Activated CD8-positive, alpha-beta T cell treated with anti-CD3 and anti-CD28 coated beads, Interleukin-2, amount 10 ng/mL, durations not matched to agents 7 days and 5 days (primary cell): Measurements from ENCODE around the gene FOXL3. TPM values are rescaled to one million over a fixed set of nuclear protein-coding genes. Genes with fewer than 3 reads are reported as not detected.

Source experiments
- ATAC-seq: fragments of 150-1000 bp; cut with Tn5 transposase; one replicate; pipeline ENCODE4 v1.10.0; 2021; ENCODE audit warnings: moderate library complexity
- CTCF ChIA-PET: fragments of 350-600 bp; sonication (Branson Sonifier 250); formaldehyde crosslinking; loops from one replicate; lab custom pipeline; 2021; ENCODE audit warnings: antibody characterized with exemption; lab: Charles Lee
- POLR2A ChIA-PET: fragments of 350-600 bp; sonication (Branson Sonifier 250); formaldehyde crosslinking; loops from one replicate; lab custom pipeline; 2021; ENCODE audit warnings: antibody characterized with exemption; lab: Charles Lee
- DNase-seq: peaks from one replicate; pipeline ENCODE4 v3.0.0-alpha.2; 2020
- H3K27ac Mint-ChIP-seq: one replicate; pipeline ENCODE4 v1.8.0; 2021; ENCODE audit warnings: mild to moderate bottlenecking, mixed read lengths
- H3K27me3 Mint-ChIP-seq: one replicate; pipeline ENCODE4 v1.8.0; 2021; ENCODE audit warnings: low read depth, mixed read lengths
- H3K36me3 Mint-ChIP-seq: one replicate; pipeline ENCODE4 v1.8.0; 2021; ENCODE audit warnings: low read depth, mixed read lengths
- H3K4me1 Mint-ChIP-seq: one replicate; pipeline ENCODE4 v1.8.0; 2021; ENCODE audit warnings: low read depth, mixed read lengths
- H3K4me3 Mint-ChIP-seq: one replicate; pipeline ENCODE4 v1.8.0; 2021; ENCODE audit warnings: mild to moderate bottlenecking, mixed read lengths
- H3K9me3 Mint-ChIP-seq: one replicate; pipeline ENCODE4 v1.8.0; 2022; ENCODE audit warnings: mixed read lengths; ENCODE audit not compliant: insufficient read depth
- total RNA-seq, 2 experiments: library from RNA; stranded (reverse); gene quantifications; one replicate each; pipeline ENCODE4 v1.2.3, GENCODE V29; 2021

FOXL3 gene
- total RNA-seq, 2 experiments from 2014 or later, result not detected

GRCh38 chr7:326809-327232, 36.9 kb downstream of the FOXL3 start:
- DNase-seq (no peak), ATAC-seq (no peak)
- H3K27me3 Mint-ChIP-seq, result no peaks in the 10 kb centered on the region
- H3K9me3 Mint-ChIP-seq, result no peaks in the 10 kb centered on the region
- H3K4me3 Mint-ChIP-seq, result no peak overlapping the region
- no peak overlapping the region for H3K27ac Mint-ChIP-seq
- no peaks in the 10 kb centered on the region for H3K36me3 Mint-ChIP-seq
- no peaks in the 10 kb centered on the region for H3K4me1 Mint-ChIP-seq
- CTCF ChIA-PET, result no interaction called here
- POLR2A ChIA-PET, result no interaction called here

GRCh38 chr7:327233-327931, 37.4 kb downstream of the FOXL3 start:
- Mint-ChIP-seq H3K27ac (no peak overlapping the region), H3K36me3 (no peaks in the 10 kb centered on the region), H3K9me3 (no peaks in the 10 kb centered on the region), H3K4me1 (no peaks in the 10 kb centered on the region), H3K27me3 (no peaks in the 10 kb centered on the region), H3K4me3 (no peak overlapping the region)
- ChIA-PET POLR2A (no interaction called here), CTCF (no interaction called here)
- ATAC-seq (no peak), DNase-seq (no peak)

- CTCF ChIA-PET, result no interaction called here
- Mint-ChIP-seq H3K9me3 (no peaks in the 10 kb centered on the region), H3K4me3 (no peak overlapping the region), H3K27me3 (no peaks in the 10 kb centered on the region), H3K36me3 (no peaks in the 10 kb centered on the region), H3K27ac (no peak overlapping the region), H3K4me1 (no peaks in the 10 kb centered on the region)
- no peak for DNase-seq
- no peak for ATAC-seq
- POLR2A ChIA-PET, result no interaction called here
Observed at GRCh38 chr7:327991-328702, 38.2 kb downstream of the FOXL3 start.

- CTCF ChIA-PET, result interaction anchor here (0.8 kb wide), 1 partner anchor 8 kb away, joined by 3 read pairs; no protein-coding TSS in a partner anchor
- Mint-ChIP-seq H3K27me3 (no peaks in the 10 kb centered on the region), H3K36me3 (no peaks in the 10 kb centered on the region), H3K9me3 (no peaks in the 10 kb centered on the region), H3K4me3 (no peak overlapping the region), H3K4me1 (peaks cover 1% of the 10 kb centered on the region), H3K27ac (no peak overlapping the region)
- ATAC-seq (no peak), DNase-seq (no peak)
- POLR2A ChIA-PET, result no interaction called here
Observed at GRCh38 chr7:329691-330281, 39.8 kb downstream of the FOXL3 start.

- H3K4me1 Mint-ChIP-seq, result peaks cover 1% of the 10 kb centered on the region
- DNase-seq (no peak), ATAC-seq (no peak)
- no peak overlapping the region for H3K27ac Mint-ChIP-seq
- CTCF ChIA-PET, result interaction anchor here (0.8 kb wide), 1 partner anchor 9 kb away, joined by 3 read pairs; no protein-coding TSS in a partner anchor
- H3K9me3 Mint-ChIP-seq, result no peaks in the 10 kb centered on the region
- no peaks in the 10 kb centered on the region for H3K36me3 Mint-ChIP-seq
- POLR2A ChIA-PET, result interaction anchor here (0.6 kb wide), 1 partner anchor 253 kb away, joined by 3 read pairs; no protein-coding TSS in a partner anchor
- H3K27me3 Mint-ChIP-seq, result no peaks in the 10 kb centered on the region
- no peak overlapping the region for H3K4me3 Mint-ChIP-seq
Observed at GRCh38 chr7:330511-331230, 40.7 kb downstream of the FOXL3 start.

- H3K27ac Mint-ChIP-seq, result no peak overlapping the region
- no peaks in the 10 kb centered on the region for H3K9me3 Mint-ChIP-seq
- ATAC-seq (no peak), DNase-seq (no peak)
- H3K4me3 Mint-ChIP-seq, result no peak overlapping the region
- CTCF ChIA-PET, result no interaction called here
- peaks cover 4% of the 10 kb centered on the region for H3K4me1 Mint-ChIP-seq
- no peaks in the 10 kb centered on the region for H3K36me3 Mint-ChIP-seq
- no peaks in the 10 kb centered on the region for H3K27me3 Mint-ChIP-seq
- POLR2A ChIA-PET, result no interaction called here
Observed at GRCh38 chr7:332020-332517, 42.1 kb downstream of the FOXL3 start.

GRCh38 chr7:332646-333392, 42.8 kb downstream of the FOXL3 start:
- H3K27me3 Mint-ChIP-seq, result no peaks in the 10 kb centered on the region
- H3K27ac Mint-ChIP-seq, result no peak overlapping the region
- peaks cover 7% of the 10 kb centered on the region for H3K4me1 Mint-ChIP-seq
- no peaks in the 10 kb centered on the region for H3K36me3 Mint-ChIP-seq
- no peak overlapping the region for H3K4me3 Mint-ChIP-seq
- ATAC-seq (peak; percentile 99), DNase-seq (peak; percentile 90)
- H3K9me3 Mint-ChIP-seq, result no peaks in the 10 kb centered on the region
- ChIA-PET POLR2A (no interaction called here), CTCF (interaction anchor here (0.6 to 1.2 kb wide), 12 partner anchors 9 to 540 kb away, joined by 3 to 5 read pairs (median 4); no protein-coding TSS in a partner anchor)

- CTCF ChIA-PET, result interaction anchor here (0.6 to 1.2 kb wide), 12 partner anchors 9 to 539 kb away, joined by 3 to 5 read pairs (median 4); no protein-coding TSS in a partner anchor
- Mint-ChIP-seq H3K27me3 (no peaks in the 10 kb centered on the region), H3K9me3 (no peaks in the 10 kb centered on the region), H3K4me1 (peaks cover 7% of the 10 kb centered on the region), H3K36me3 (no peaks in the 10 kb centered on the region), H3K27ac (no peak overlapping the region), H3K4me3 (no peak overlapping the region)
- POLR2A ChIA-PET, result no interaction called here
- DNase-seq (no peak), ATAC-seq (no peak)
Observed at GRCh38 chr7:333393-333764, 43.4 kb downstream of the FOXL3 start.

- Mint-ChIP-seq H3K36me3 (no peaks in the 10 kb centered on the region), H3K27ac (peak overlapping the region; percentile 61), H3K4me1 (peaks cover 7% of the 10 kb centered on the region), H3K27me3 (no peaks in the 10 kb centered on the region), H3K4me3 (no peak overlapping the region), H3K9me3 (no peaks in the 10 kb centered on the region)
- DNase-seq (no peak), ATAC-seq (no peak)
- POLR2A ChIA-PET, result interaction anchor here (0.5 kb wide), 1 partner anchor 16 kb away, joined by 3 read pairs; no protein-coding TSS in a partner anchor
- CTCF ChIA-PET, result no interaction called here
Observed at GRCh38 chr7:334618-335357, 44.8 kb downstream of the FOXL3 start.

- CTCF ChIA-PET, result no interaction called here
- H3K4me3 Mint-ChIP-seq, result no peak overlapping the region
- H3K27ac Mint-ChIP-seq, result no peak overlapping the region
- H3K27me3 Mint-ChIP-seq, result no peaks in the 10 kb centered on the region
- no peak for DNase-seq
- peaks cover 7% of the 10 kb centered on the region for H3K4me1 Mint-ChIP-seq
- no peaks in the 10 kb centered on the region for H3K9me3 Mint-ChIP-seq
- POLR2A ChIA-PET, result interaction anchor here (0.5 kb wide), 1 partner anchor 15 kb away, joined by 3 read pairs; no protein-coding TSS in a partner anchor
- ATAC-seq, result no peak
- no peaks in the 10 kb centered on the region for H3K36me3 Mint-ChIP-seq
Observed at GRCh38 chr7:335358-336148, 45.6 kb downstream of the FOXL3 start.
